SU-DHL-6 (cell line): Measurements from ENCODE around the gene RPL26.

Experiments used
- H2AFZ ChIP-seq: fragments of 200-600 bp; sonication (generic); 2 replicates; pipeline ENCODE4 v1.6.1; 2014; ENCODE audit warnings: low read depth, mild to moderate bottlenecking, moderate library complexity, mixed read lengths, antibody characterized with exemption, low read length; ENCODE audit not compliant: severe bottlenecking
- H3F3A ChIP-seq: fragments of 200-600 bp; shearing (Covaris generic); 2 replicates; pipeline ENCODE4 v1.6.0; 2016; ENCODE audit warnings: antibody characterized with exemption, mild to moderate bottlenecking; ENCODE audit not compliant: insufficient read depth
- H3K27ac ChIP-seq: fragments of 200-600 bp; sonication (generic); 2 replicates; pipeline ENCODE4 v1.5.1; 2016; ENCODE audit warnings: low read depth, mild to moderate bottlenecking, low read length, moderate library complexity, mixed read lengths
- H3K27me3 ChIP-seq: fragments of 200-600 bp; sonication (generic), shearing (Covaris generic); 2 replicates; pipeline ENCODE4 v1.6.0; 2014; ENCODE audit warnings: mild to moderate bottlenecking, low read length
- H3K36me3 ChIP-seq: fragments of 200-600 bp; sonication (generic); 2 replicates; pipeline ENCODE4 v1.6.1; 2014; ENCODE audit warnings: mild to moderate bottlenecking, low read length, mixed read lengths
- H3K4me2 ChIP-seq: fragments of 300-600, 200-600 bp; shearing (Covaris generic), sonication (generic); 2 replicates; pipeline ENCODE4 v1.6.0; 2014; ENCODE audit warnings: low read length, low read depth, mild to moderate bottlenecking; ENCODE audit not compliant: poor library complexity, severe bottlenecking
- H3K4me3 ChIP-seq: fragments of 200-600 bp; sonication (generic); 2 replicates; pipeline ENCODE4 v1.5.1; 2014; ENCODE audit warnings: antibody characterized with exemption, low read length, mild to moderate bottlenecking, mixed read lengths; ENCODE audit not compliant: insufficient read depth, poor library complexity, severe bottlenecking
- H3K79me2 ChIP-seq: fragments of 200-600 bp; sonication (generic); 2 replicates; pipeline ENCODE4 v1.6.1; 2014; ENCODE audit warnings: mild to moderate bottlenecking, low read length, moderate library complexity; ENCODE audit not compliant: insufficient read depth
- H3K9ac ChIP-seq: fragments of 200-600 bp; sonication (generic); 2 replicates; pipeline ENCODE4 v1.7.0; 2014; ENCODE audit warnings: mild to moderate bottlenecking, low read length
- H3K9me2 ChIP-seq: fragments of 200-600 bp; sonication (generic); replicated peaks from 2 replicates; pipeline ENCODE4 v1.6.1; 2014; ENCODE audit warnings: low read length; ENCODE audit not compliant: insufficient read depth
- H3K9me3 ChIP-seq: fragments of 200-600 bp; sonication (generic); 2 replicates; pipeline ENCODE4 v1.6.1; 2014; ENCODE audit warnings: low read length, mixed read lengths; ENCODE audit not compliant: insufficient read depth
- H4K20me1 ChIP-seq: fragments of 200-600 bp; sonication (generic); 2 replicates; pipeline ENCODE4 v1.6.1; 2014; ENCODE audit warnings: low read depth, mild to moderate bottlenecking, antibody characterized with exemption, low read length, moderate library complexity, mixed read lengths
- CTCF ChIP-seq: fragments of 200-600 bp; sonication (generic); IDR thresholded peaks from one replicate; pipeline ENCODE4 v1.5.1; 2017; ENCODE audit warnings: antibody characterized with exemption, mild to moderate bottlenecking, low read length, moderate library complexity; ENCODE audit not compliant: insufficient read depth, poor library complexity, severe bottlenecking
- EZH2phosphoT487 ChIP-seq: fragments of 200-600 bp; sonication (generic), shearing (Covaris generic); conservative IDR thresholded peaks from 2 replicates; pipeline ENCODE4 v1.6.1; 2018; ENCODE audit warnings: mild to moderate bottlenecking, antibody characterized with exemption, low read length, moderate library complexity, mixed read lengths

Gene RPL26

GRCh38 chr17:8419305-8419704 lies 36.3 kb upstream of the RPL26 start:
- Histone ChIP-seq H3K9ac (no peak overlapping the region), H3F3A (no peaks in the 10 kb centered on the region), H3K9me2 (no peaks in the 10 kb centered on the region), H3K27me3 (no peaks in the 10 kb centered on the region), H4K20me1 (no peaks in the 10 kb centered on the region), H2AFZ (no peak overlapping the region), H3K4me2 (no peak overlapping the region), H3K36me3 (no peaks in the 10 kb centered on the region), H3K79me2 (no peaks in the 10 kb centered on the region), H3K4me3 (no peak overlapping the region), H3K27ac (no peak overlapping the region), H3K9me3 (no peaks in the 10 kb centered on the region)
- TF ChIP-seq EZH2phosphoT487 (no peak), CTCF (no peak)

GRCh38 chr17:8418471-8418870 lies 35.5 kb upstream of the RPL26 start:
- Histone ChIP-seq H3K9me2 (no peaks in the 10 kb centered on the region), H2AFZ (no peak overlapping the region), H3F3A (no peaks in the 10 kb centered on the region), H3K79me2 (no peaks in the 10 kb centered on the region), H3K4me2 (no peak overlapping the region), H3K9me3 (no peaks in the 10 kb centered on the region), H3K27ac (no peak overlapping the region), H3K36me3 (no peaks in the 10 kb centered on the region), H3K9ac (no peak overlapping the region), H4K20me1 (no peaks in the 10 kb centered on the region), H3K27me3 (no peaks in the 10 kb centered on the region), H3K4me3 (no peak overlapping the region)
- TF ChIP-seq CTCF, result no peak
- no peak for TF ChIP-seq EZH2phosphoT487

- H3K9me2 ChIP-seq, result no peaks in the 10 kb centered on the region
- no peaks in the 10 kb centered on the region for H4K20me1 ChIP-seq
- no peak overlapping the region for H3K4me2 ChIP-seq
- H3K9ac ChIP-seq, result no peak overlapping the region
- no peak overlapping the region for H2AFZ ChIP-seq
- no peak overlapping the region for H3K4me3 ChIP-seq
- H3K36me3 ChIP-seq, result no peaks in the 10 kb centered on the region
- no peaks in the 10 kb centered on the region for H3K27me3 ChIP-seq
- H3K9me3 ChIP-seq, result no peaks in the 10 kb centered on the region
- TF ChIP-seq CTCF (no peak), EZH2phosphoT487 (no peak)
- H3F3A ChIP-seq, result no peaks in the 10 kb centered on the region
- no peaks in the 10 kb centered on the region for H3K79me2 ChIP-seq
- H3K27ac ChIP-seq, result no peak overlapping the region
Measured at GRCh38 chr17:8417806-8418205, 34.8 kb upstream of the RPL26 start.
